GM11168 (cell line): ENCODE results near the gene LRRC34.

Experiments used
- in situ Hi-C: fragments of 300-500 bp; cut with MboI; formaldehyde crosslinking; loops from one replicate; pipeline ENCODE4 v1.12.0; 2022; ENCODE audit warnings: low sequenced_read_pairs; ENCODE audit not compliant: unreplicated experiment

The LRRC34 gene, protein sequence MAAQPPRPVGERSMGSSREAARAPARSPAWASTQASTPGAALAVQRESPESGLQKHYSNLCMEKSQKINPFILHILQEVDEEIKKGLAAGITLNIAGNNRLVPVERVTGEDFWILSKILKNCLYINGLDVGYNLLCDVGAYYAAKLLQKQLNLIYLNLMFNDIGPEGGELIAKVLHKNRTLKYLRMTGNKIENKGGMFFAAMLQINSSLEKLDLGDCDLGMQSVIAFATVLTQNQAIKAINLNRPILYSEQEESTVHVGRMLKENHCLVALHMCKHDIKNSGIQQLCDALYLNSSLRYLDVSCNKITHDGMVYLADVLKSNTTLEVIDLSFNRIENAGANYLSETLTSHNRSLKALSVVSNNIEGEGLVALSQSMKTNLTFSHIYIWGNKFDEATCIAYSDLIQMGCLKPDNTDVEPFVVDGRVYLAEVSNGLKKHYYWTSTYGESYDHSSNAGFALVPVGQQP

DNA sequence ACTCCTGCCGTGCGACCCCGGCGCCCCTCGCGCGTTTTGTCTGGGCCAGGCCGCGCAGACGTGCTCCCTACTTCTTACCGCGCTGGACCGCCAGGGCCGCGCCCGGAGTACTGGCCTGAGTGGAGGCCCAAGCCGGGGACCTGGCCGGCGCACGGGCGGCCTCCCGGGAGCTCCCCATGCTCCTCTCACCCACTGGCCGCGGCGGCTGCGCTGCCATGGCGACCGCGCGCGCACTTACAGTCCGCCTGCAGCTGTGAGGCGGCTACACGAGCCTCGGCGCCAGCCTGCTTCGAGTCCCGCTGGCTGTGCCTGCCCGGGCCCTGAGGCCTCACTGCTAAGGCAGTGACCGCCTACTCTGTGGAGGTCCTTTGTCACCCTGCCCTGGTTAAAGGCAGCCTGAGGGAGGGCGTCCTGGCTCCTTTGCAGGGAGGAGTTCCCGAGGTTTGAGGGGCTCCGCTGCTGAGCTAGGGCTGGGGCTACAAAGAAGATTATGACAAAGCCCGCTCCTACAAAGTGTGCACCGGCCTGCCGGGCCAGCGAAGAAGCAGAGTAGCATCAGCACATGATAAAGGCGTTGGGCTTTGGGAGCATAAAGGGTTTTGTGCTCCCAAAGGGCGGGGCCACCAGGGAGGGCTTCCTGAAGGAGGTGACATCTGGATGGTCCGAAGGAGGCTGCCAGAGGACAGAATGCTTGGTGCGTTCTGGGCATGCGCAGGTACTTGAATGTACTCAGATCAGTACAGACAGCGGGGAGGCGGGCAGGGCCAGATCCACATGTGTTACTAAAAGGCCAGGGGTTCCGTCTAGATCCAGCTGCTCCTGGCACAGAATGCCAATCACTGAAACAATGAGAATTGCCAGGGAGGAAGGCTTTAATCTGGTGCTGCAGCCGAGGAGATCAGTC is at the start of gene LRRC34, which contains the start of gene LRRIQ4:
TSS of gene LRRC34 (minus strand) at position 573 of the 904 bp plus-strand sequence. CDS start at position 217, 356 bp downstream.
TSS of gene LRRIQ4 (plus strand) at position 539 of the 904 bp plus-strand sequence. CDS start 9,052 bp downstream, outside the sequence.
- in situ Hi-C loops: no loop called here

DNA sequence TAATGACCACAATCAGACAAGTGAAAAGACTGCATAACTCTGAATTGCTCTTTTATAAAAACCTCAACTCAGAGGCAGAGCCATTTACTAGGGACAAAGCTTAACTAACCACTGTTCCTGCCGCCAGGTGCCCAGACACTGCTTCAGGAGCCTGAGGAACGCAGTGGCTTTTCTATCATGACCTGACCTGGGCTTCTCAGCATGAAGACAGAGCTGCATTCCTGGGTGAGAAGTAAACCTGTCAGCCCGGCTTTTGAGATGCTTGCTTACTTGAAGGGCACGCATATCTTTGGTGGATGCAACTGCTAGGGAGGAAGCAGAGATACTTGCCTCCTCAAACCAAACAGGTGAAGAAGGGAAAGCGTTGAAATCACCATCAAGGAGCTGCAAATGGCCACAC is 49.2 kb upstream of the LRRC34 start:
- in situ Hi-C loops: loop anchor here (10.0 kb wide), 1 partner anchor 103 kb away; the partner anchor contains the start of gene SEC62

DNA sequence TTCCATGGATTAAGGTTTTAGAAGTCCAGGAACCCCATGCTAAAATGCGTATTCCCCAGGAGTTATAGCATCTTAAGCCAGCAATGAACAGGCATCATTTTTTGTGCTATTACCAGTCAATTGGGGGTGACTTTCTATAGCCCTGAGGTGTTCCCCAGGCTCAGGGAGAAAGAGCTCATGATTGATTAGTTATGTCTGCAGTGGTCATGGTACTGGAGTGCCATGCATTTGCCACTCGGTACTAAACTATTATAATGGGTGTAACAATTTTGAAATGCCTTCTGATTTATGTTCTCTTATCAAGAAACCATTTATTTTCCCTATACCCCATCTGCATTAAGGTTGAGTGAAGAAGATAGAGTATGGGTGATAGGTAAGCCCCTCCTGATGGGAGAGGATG is 45.1 kb upstream of the LRRC34 start:
- in situ Hi-C loops: no loop called here

DNA sequence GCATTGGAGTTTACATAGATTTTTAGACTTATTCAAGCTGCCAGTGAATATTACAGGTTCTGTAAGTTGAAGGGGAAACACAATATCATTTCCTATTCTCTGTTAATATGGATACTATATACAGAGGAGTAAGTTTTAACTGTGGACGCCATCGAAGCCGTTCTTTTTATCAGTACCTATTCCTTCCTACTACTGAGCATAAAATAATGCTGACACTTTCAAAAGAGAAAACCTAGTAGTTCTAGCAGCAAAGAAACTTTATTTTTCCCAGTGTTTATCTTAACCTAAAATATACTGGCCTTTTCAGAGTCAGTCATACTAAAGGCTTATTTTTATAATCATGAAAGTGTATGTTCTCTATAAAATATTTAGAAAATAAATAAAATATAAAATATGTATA is 42.8 kb upstream of the LRRC34 start:
- in situ Hi-C loops: no loop called here

DNA sequence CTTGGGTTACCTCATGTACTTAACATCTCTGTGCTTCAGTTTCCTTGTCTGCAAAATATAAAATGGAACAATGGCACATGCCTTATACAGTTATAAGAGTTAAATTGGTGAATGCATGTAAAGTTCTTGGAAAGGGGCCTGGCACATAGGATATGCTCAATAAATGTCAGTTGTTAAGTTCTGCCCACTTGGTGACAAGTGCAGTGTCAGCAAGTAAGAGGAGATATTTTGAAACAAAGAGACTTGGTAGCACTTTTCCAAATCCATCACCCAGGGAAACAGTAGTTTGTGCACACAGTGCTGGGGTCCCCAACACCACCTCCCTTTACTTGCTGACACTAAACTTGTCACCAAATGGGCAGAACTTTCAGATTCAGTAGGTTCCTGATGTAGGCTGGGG is 37.9 kb upstream of the LRRC34 start:
- in situ Hi-C loops: no loop called here

DNA sequence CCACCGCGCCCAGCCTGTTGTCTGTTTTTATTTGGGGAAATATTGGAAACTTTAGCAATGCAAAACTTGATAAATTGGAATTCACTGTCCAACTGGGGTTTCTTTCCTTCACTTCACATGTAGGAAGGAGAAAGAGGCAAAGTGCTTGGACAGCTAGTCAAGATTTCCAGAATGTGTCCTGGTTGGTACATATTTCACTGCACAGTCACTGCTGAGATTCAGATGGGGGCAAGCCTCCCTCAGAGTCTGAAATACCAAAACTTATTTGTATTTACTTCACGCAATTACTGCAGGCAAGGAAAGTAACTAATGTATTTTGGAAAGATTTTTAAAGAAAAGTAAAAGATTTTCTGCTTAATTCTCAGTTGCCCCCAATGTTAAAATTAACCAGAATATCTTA is 36.0 kb upstream of the LRRC34 start:
- in situ Hi-C loops: no loop called here

DNA sequence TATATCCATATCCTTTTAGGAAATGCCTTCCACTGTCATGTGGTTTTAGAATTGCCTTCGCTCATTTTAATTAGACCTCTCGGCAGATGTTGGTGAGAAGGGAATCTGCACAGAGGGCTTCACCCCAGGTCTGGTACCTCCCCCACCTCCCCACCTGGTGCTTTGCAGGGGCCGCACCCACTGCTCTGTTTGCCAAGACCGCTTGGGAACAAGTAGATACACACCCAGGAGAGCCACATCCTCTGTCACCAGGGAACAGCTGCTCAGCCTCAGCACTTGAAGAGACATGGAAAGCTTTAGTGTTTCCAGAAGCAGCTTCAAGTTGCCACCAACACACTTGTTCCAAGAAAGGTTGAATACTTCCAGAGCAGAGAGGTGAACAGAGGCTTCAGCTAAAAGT is 35.2 kb upstream of the LRRC34 start:
- in situ Hi-C loops: no loop called here

DNA sequence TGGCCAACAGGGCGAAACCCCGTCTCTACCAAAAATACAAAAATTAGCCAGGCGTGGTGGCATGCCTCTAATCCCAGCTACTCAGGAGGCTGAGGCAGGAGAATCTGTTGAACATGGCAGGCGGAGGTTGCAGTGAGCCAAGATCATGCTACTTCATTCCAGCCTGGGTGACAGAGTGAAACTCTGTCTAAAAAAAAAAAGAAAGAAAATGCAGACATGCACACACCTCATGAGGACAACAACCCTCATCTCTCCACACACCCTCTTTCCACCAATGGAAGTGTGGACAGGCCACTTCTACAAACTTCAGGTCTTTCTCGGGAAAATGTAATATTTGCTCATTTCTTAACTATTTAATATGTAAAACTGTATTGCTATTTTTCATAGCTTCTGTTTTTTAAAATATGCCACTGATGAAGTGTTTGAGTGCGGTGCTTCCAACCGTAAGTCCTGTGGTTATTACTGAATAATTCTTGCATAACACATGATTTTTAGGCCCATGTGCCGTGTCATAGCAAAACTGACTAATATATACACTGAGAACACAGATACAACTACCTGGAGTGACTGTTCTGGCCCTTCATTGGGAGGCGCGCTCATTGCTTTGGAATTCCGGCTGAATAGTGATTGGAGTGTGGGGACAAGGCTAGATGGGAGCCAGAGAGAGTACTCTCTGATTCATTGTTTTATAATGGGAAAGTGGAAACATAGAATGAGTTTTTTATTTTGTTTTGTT is 33.9 kb upstream of the LRRC34 start:
- in situ Hi-C loops: no loop called here

DNA sequence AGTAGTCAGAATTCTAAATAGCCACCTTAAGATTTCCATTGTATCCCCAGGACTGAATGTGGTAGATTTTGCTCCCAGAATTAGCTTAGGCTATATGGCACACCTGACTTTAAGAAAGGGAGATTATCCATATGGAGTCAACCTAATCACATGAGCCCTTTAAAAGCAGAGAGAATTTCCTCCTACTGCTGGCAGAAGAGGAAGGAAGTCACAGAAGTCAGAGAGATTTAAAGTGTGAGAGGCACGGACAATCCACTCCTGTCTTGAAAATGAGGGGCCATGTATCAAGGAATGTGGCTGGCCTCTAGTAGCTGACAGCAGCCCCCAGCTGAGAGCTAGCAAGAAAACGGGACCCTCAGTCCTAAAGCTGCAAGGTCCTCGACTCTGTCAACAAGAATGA is 30.3 kb upstream of the LRRC34 start:
- in situ Hi-C loops: no loop called here

DNA sequence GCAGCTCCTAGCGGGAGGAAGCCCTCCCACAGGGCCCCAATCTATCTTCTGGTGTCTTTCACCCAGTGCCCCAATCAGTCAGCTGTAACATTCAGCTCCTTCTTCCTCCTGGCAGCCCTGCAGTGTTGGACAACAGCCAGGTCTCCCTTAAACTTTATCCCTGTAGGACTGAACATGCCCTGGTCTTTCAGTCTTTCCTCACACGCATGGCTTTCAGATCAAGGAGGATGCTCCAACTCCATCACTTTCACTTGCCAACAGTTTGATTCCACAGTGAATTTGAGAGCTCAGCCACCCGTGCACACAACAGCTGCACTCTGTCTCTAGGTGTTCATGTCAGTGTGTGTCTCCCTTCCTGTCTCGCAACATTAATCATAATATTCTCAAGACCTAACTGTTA is 28.5 kb upstream of the LRRC34 start:
- in situ Hi-C loops: no loop called here

DNA sequence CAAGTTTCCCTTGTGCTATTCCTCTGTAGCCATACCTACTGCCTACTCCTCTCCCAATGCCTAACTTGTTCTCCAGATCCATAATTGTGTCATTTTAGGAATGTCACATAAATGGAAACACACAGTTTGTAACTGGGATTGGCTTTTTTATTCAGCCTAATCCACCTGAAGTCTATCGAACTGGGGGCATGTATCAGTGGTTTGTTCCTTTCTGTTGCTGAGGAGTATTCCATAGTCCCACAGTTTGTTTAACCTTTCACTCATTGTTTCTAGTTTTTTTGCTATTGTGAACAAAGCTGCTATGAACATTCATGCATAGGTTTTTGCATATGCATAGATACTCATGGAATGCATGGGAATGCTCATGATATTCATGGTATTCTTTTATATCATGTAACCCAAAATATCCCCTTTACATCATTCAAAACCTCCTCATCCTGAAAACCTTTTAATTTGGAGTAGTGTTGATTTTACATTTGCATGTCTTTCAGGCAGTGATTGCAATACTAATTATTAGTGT is 25.9 kb upstream of the LRRC34 start:
- in situ Hi-C loops: no loop called here

DNA sequence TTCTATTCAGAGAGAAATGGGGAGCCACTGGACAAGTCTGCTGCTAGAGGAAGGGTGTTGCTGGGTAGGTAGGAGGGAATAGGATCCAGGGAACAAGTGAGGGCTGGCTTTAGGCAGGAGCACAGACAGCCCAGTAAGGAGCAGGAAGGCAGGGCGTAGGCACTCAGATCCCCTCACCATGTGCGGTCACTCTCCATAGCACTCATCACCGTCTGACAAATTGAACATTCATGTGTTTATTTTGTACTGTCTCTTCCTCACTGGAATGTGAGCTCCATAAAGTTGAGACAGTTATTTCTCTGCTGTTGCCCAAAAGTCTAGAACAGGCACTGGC is 24.2 kb upstream of the LRRC34 start:
- in situ Hi-C loops: no loop called here

DNA sequence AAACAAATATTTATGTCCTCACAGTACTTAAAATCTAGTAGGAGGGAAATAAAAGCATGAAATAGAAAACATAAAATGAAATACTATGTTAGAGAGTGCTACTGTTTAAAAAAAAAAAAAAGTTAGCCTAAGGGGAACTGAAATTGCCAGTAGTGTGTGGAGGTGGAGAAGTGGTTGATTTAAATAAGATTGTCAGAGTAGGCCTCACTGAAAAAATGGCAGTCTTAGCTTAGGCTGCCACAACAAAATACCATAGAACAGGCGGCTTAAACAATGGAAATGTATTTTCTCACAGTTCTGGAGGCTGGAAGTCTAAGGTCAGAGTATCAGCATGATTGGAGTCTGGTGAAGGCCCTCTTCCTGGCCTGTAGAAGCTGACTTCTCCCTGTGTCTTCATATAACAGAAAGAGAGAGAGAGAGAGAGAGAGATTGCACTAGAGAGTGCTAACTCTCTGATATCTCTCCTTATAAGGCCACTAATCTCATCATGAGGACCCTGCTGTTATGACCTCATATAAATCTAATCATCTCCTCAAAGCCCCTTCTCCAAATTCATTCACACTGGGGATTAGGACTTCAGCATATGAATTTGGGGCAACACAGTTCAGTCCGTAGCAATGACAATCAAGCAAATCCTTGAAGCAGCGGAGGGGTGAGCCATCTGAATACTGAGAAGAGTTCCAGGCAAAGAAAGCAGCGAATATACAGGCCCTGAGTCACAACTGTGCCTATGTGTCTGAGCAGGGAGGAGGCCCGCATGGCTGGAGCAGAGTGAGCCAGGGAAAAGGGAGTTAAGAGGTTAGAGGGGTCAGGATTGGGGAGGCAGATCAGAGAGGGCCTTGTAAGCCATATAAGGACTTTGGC is 23.6 kb upstream of the LRRC34 start:
- in situ Hi-C loops: no loop called here

DNA sequence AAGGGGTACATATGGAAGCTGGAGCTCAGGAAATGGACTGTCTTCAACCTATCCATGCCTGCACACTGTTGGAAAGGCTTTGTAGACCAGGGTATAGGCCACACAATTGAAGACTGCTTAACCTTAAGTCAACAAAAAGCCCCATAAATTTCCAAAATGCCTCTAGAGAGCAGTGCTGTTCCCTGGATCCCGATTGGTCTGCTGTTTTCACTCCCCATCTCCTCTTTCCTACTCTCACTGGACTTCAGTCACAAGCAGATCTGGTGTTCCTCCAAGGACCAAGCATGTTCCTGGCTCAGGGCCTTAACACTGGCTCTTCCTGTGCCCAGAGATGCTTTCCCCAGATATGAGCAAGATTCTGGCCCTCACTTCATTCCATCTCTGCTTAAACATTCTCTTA is 22.8 kb upstream of the LRRC34 start:
- in situ Hi-C loops: no loop called here

DNA sequence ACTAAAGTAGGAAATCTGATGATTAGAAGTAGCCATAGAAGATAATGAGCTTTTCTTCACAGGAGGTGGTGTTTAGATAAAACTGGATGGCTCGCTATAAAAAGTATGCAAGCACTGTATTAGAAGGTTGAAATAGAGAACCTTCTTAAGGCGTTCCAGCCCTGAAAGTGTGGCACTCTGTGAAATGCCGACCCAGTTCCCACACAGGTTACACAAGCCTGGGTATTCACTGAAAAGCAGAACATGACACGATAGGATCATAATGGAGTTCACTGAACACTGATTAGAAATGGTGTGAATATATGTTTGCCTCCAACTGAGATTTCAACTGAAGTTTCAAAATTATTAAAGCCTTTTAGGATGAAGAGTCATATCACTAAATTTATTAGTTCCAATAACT is 15.0 kb upstream of the LRRC34 start:
- in situ Hi-C loops: no loop called here

DNA sequence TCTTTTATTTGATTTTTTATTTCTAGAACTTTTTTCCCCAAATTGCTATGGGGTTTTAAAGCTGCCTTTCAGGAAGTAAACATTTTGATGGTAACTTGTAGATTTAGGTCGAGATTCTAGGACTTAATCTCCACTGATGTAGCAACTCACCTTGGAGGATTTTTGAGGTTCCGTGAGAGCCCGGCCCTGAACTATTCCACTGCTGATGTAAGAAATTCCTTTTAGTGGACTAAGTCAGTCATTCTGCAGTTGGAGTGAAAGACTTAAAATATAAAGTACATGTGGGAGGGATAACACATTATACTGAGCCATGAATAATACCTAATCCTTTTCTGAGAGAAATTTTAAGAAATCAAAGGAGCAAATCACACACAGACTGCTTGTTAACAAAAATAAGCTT is 12.6 kb upstream of the LRRC34 start:
- in situ Hi-C loops: no loop called here

DNA sequence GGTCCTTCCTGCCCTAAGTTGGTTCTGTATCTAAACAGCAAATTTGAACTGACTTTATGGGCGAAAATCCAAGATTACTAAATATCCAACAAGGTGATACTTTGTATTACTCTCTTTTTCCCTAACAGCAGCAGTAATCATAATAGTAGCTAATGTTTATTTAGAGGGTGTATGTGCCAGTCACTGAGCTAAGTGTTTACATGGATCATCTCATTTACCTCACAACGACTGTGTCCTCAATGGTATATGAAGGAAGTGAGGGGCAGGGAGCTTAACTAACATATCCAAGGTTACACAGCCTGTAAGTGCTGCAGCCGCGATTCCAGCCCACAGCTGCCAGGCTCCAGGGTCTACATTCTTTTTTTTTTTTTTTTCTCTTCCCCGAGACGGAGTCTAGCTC is 10.3 kb upstream of the LRRC34 start:
- in situ Hi-C loops: no loop called here

DNA sequence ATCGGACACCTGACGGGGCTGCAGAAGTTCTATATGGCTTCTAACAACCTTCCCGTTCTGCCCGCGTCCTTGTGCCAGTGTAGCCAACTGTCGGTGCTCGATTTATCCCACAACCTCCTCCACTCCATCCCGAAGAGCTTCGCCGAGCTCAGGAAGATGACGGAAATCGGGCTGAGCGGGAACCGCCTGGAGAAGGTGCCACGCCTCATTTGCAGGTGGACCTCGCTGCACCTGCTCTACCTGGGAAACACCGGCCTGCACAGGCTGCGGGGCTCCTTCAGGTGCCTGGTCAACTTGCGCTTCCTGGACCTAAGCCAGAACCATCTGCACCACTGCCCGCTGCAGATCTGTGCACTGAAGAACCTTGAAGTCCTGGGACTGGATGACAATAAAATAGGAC is 9.8 kb upstream of the LRRC34 start:
- in situ Hi-C loops: no loop called here

DNA sequence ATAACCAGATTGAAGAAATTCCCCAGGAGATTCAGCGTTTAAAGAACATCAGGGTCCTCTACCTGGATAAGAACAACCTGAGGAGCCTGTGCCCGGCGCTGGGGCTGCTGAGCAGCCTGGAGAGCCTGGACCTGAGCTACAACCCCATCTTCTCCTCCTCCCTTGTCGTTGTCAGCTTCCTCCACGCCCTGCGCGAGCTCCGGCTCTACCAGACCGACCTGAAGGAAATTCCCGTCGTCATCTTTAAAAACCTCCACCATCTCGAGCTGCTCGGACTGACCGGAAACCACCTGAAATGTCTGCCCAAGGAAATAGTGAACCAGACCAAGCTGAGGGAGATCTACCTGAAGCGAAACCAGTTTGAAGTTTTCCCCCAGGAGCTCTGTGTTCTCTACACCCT is 9.4 kb upstream of the LRRC34 start:
- in situ Hi-C loops: no loop called here
